Stimulated activated CD4-positive, alpha-beta T cell treated with anti-CD3 and anti-CD28 coated beads, Interleukin-15, amount 100 ng/mL, for 1 hour (primary cell): ENCODE data around the gene UBE2C.

Experiments
- DNase-seq, 2 donors: peaks; one replicate each; pipeline ENCODE4 v3.0.0-alpha.2; 2020; ENCODE audit warnings: low read depth in 1 of 2, low spot score in 1 of 2

Gene UBE2C

DNA sequence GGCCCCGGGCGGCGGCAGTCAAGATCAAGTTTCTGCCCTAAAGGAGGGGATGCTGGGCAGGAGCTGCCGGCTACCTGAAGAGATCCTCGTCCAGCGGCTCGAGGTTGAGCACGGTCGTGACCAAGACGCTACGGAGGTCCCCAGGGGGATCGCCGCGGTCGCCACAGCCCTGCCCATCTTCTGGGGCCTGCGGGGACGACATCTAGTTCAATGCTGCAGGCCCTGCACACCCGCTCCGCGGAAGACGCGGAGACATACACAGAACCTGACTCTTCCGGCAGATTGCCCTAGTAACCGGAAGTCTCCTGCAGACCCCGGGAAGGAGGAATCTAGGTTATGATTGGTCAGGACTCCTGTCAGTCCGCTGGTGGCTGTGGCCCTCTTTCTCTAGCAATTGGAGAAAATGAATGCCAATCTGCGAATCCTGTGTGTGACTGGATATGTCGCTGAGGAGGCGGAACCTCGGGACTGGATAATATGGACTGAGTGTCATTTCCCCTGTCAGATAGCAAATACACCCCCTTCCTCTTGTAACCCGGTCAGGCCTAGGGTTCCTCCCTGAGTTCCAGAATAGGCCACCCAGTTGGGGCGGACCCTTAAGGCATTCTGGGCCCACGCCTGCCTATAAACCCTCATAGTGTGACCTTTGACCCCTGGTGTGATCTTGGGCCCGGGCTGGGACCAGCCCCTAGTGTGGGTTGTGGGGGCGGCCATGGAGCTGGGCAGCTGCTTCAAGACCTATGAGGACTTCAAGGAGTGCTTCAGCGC is 44.9 kb downstream of the UBE2C start, which contains the start of the genes ACOT8 and ZSWIM3:
Gene ACOT8, minus strand, starts transcription at position 279 of the 768 bp plus-strand sequence. Its CDS starts 77 bp downstream, at position 202.
Gene ZSWIM3, plus strand, starts transcription at position 501 of the 768 bp plus-strand sequence. Its CDS starts 212 bp downstream, at position 713.
- DNase-seq, result peak; percentile 61 to 78

DNA sequence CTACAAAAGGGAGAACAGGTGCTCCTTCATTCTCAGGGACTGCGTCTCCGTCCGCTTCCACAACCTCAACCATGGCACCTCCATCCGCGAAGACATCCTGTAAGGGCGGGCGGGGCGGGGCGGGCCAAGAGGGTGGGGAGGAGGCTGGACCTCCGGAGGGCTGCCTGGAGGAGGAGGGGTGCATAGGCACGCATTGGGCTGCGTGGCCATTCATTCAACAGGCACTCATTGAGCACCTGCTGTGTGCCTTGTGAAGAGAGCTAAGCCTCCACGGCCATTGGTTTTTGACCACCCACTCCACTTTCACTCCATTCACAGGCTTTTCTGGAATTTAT is 45.4 kb downstream of the UBE2C start:
- no peak for DNase-seq

DNA sequence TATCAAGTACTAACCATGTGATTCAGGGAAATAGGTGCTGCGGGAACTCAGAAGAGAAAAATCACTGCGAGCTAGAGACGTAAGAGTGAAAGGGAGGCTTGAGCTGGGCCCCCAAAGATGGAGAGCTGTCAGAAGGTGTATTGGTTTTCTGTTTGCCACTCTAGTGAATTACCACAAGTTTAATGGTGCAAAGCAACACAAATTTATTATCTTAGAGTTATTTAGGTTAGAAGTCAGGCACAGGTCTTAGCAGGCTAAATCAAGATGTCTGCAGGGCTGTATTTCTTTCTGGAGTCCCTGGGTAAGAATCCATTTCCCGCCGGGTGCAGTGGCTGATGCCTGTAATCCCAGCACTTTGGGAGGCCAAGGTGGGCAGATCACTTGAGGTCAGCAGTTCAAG is 47.5 kb downstream of the UBE2C start:
- DNase-seq, result no peak

DNA sequence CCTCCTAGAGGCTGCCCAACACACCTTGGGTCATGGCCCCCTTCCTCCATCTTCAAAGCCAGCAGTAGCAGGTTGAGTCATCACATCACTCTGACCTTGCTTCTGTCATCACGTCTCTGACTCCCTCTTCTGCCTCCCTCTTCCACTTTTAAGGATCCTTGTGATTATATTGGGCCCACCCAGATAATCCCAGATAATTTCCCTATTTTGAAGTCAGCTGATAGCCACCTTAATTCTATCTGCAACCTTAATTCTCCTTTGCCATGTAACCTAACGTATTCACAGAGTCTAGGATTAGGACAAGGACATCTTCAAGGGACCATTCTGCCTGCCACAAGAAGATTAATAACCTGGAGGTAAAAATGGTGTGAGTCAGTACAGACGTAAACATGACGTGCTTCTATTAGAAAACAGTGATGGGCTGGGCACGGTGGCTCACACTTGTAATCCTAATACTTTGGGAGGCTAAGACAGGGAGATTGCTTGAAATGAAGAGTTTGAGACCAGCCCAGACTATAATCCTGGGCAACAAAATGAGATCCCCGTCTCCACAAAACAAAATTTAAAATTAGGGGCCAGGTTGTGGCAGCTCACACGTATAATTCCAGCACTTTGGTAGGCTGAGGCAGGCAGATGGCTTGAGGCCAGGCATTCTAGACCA is 48.2 kb downstream of the UBE2C start:
- no peak for DNase-seq

DNA sequence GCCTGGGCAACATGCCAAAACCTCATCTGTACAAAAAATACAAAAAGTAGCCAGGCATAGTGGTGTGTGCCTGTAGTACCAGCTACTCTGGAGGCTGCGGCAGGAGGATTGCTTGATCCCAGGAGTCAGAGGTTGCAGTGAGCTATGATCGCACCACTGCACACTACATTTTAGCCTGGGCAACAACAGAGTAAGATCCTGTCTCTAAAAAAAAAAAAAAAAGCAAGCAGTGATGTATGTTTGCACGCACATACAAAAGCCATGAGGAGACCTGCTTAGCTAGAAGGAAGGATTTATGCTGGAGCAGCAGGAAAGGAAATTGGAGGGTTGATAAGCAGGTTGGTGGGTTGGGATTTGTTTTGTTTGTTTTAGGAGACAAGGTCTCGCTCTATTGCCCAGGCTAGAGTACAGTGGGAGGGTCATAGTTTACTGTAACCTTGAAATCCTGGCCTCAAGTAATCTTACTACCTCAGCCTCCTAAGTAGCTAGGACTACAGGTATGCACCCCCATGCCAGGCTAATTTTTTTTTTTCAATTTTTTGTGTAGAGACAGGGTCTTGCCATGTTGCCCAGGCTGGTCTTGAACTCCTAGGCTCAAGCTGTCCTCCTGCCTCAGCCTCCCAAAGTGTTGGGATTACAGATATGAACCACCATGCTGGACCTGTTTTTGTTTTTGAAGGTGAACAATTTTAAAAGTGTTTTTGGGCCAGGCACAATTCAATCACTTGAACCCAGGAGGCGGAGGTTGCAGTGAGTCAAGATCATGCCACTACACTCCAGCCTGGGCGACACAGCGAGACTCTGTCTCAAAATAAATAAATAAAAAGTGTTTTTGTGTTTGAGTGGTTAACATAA is 49.0 kb downstream of the UBE2C start:
- no peak for DNase-seq

DNA sequence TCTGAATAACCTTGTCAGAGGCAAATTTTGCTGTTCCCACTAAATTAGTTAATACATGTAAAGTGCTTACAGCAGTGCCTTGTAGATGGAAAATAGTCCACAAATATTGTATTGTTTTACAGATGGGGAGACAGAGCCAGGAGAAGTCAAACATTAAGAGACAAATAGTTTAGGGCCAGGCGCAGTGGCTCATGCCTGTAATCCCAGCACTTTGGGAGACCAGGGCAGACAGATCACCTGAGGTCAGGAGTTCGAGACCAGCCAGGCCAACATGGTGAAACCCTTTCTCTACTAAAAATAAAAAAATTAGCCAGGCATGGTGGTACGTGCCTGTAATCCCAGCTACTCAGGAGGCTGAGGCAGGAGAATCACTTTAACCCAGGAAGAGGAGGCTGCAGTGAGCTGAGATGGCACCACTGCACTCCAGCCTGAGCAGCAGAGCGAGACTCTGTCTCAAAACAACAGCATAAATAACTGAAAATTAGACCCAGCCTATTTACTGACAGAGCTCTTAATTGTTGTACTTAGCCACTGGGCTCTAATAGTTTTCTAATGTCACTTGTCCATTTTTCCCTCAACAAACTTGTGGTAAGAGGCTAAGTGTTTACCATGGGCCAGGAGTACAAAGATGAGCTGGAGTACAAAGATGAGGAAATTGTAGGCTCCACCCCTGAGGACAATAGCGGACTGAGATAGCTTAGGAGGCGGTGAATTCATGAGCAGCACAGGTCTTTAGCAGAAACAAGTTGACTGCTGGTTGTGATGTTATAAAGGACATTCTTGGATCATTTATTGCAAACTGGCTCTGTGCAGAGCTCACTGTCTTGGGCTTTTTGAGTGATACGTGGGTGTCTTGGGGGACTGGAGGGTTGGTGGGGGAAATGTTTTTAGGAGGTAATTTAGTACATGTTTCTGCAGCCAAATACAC is 51.4 kb downstream of the UBE2C start:
- DNase-seq, result no peak

DNA sequence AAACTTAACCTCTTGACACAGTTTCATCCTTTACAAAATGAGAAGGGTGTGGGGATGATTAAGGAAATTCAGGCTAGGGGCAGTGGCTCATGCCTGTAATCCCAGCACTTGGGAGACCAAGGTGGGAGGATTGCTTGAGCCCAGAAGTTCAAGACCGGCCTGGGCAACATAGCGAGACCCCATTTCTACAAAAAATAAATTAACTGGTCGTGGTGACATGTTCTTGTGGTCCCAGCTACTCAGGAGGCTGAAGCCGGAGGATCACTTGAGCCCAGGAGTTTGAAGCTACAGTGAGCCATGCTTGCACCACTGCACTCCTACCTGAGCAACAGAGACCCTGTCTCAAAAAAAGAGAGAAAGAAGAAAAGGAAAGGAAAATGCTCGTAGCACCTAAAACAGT is 54.0 kb downstream of the UBE2C start:
- no peak for DNase-seq
